SK-N-SH treated with all-trans-retinoic acid at 6 μM for 48 hours (cell line): ENCODE results near the gene OLFML2A.

Experiments
- PATZ1 ChIP-seq: fragments of 250-450 bp; sonication (Bioruptor Pico); IDR thresholded peaks from 2 replicates; pipeline ENCODE4 v1.8.0; 2020; ENCODE audit warnings: mild to moderate bottlenecking, moderate library complexity, borderline replicate concordance
- ZNF565 ChIP-seq: fragments of 450-650 bp; formaldehyde crosslinking; conservative IDR thresholded peaks from 2 replicates; pipeline ENCODE4 v1.5.0; 2020; ENCODE audit warnings: low read depth, mild to moderate bottlenecking, moderate library complexity

GRCh38 chr9:124808246-124808956, 31.5 kb downstream of the OLFML2A start:
- TF ChIP-seq PATZ1 (CRISPR knock-in tag): no peak
- TF ChIP-seq ZNF565 (CRISPR knock-in tag): no peak
